GM12864 (cell line): Measurements from ENCODE around the gene CNDP1.

ENCODE experiments used
- DNase-seq: peaks from one replicate; pipeline ENCODE4 v3.0.0-alpha.2; 2011; ENCODE audit warnings: low read depth
- H3K4me3 ChIP-seq: 2 replicates; pipeline ENCODE4 v1.5.1; 2011; ENCODE audit warnings: mild to moderate bottlenecking, low read depth, low read length, control low read depth
- CTCF ChIP-seq: IDR thresholded peaks from 2 replicates; pipeline ENCODE4 v1.5.1; 2011; ENCODE audit warnings: low read depth, mild to moderate bottlenecking, moderate library complexity, low read length, control low read depth, inconsistent platforms; ENCODE audit errors: missing control alignments

Gene CNDP1

GRCh38 chr18:74534150-74534969 lies at the start of gene CNDP1:
CNDP1 (plus strand) TSS chr18:74534500; CDS start chr18:74534668, 168 bp downstream.
- H3K4me3 ChIP-seq, result no peak within 1 kb of the TSS
- no peak for DNase-seq
- TF ChIP-seq CTCF, result no peak

- no peak for DNase-seq
- no peak for TF ChIP-seq CTCF
- H3K4me3 ChIP-seq, result no peak overlapping the region
Observed at GRCh38 chr18:74486119-74486849, 48.0 kb upstream of the CNDP1 start.

GRCh38 chr18:74488354-74488753 lies 45.9 kb upstream of the CNDP1 start:
- no peak for DNase-seq
- H3K4me3 ChIP-seq, result no peak overlapping the region
- no peak for TF ChIP-seq CTCF

GRCh38 chr18:74488864-74489263 lies 45.4 kb upstream of the CNDP1 start:
- DNase-seq, result no peak
- no peak for TF ChIP-seq CTCF
- no peak overlapping the region for H3K4me3 ChIP-seq

- DNase-seq, result no peak
- TF ChIP-seq CTCF, result no peak
- H3K4me3 ChIP-seq, result no peak overlapping the region
Observed at GRCh38 chr18:74489676-74490075, 44.6 kb upstream of the CNDP1 start.

GRCh38 chr18:74492259-74492658 lies 42.0 kb upstream of the CNDP1 start:
- no peak for DNase-seq
- TF ChIP-seq CTCF, result no peak
- H3K4me3 ChIP-seq, result no peak overlapping the region

GRCh38 chr18:74493689-74494088 lies 40.6 kb upstream of the CNDP1 start:
- H3K4me3 ChIP-seq, result no peak overlapping the region
- TF ChIP-seq CTCF, result peak; percentile 71
- peak; percentile 65 for DNase-seq
